Measurements from ENCODE around the gene ITPR3. TPM values are rescaled to one million over a fixed set of nuclear protein-coding genes. Genes with fewer than 3 reads are reported as not detected.
A peak's percentile ranks its signal among the peaks of the same experiment; 100 is the strongest.

ITPR3 gene
- total and polyA plus RNA-seq, 4 donors, result 36.7 to 89.5 (median 44.4) TPM

- WGBS, 2 donors, result 86 to 89% methylated on average over 15 of the region's 15 CpGs
- Histone ChIP-seq H3K36me3 (ENCODE audit: control insufficient read depth in 4 of 4, insufficient read depth in 4 of 4, low read length in 4 of 4) (peaks cover 0 to 22% (median 2%) of the 10 kb centered on the region in 4 donors), H3K4me3 (no peak overlapping the region), H3K27ac (ENCODE audit: low read depth in 1 of 2, low read length in 1 of 2) (no peak overlapping the region), H3K27me3 (ENCODE audit: control insufficient read depth in 3 of 3, insufficient read depth in 3 of 3, low read length in 2 of 3) (no peaks in the 10 kb centered on the region), H3K9ac (ENCODE audit: insufficient read depth in 1 of 2, low read length in 2 of 2) (no peak overlapping the region), H3K4me1 (ENCODE audit: control insufficient read depth in 5 of 5, insufficient read depth in 5 of 5, low read length in 5 of 5) (peaks cover 0 to 7% (median 0%) of the 10 kb centered on the region in 5 donors), H3K9me3 (ENCODE audit: control insufficient read depth in 4 of 4, insufficient read depth in 3 of 4, low read length in 3 of 4) (no peaks in the 10 kb centered on the region)
- ATAC-seq (ENCODE audit: insufficient read depth, low FRiP score) (no peak), DNase-seq (no peak)
- no peak for TF ChIP-seq CTCF (IDR thresholded peaks at IDR 0.05; ENCODE audit: control extremely low read depth, extremely low read depth)
Observed at GRCh38 chr6:33641144-33641543, 20.0 kb downstream of the ITPR3 start.

- Histone ChIP-seq H3K4me3 (no peak overlapping the region), H3K36me3 (ENCODE audit: control insufficient read depth in 4 of 4, insufficient read depth in 4 of 4, low read length in 4 of 4) (peaks cover 0 to 22% (median 2%) of the 10 kb centered on the region in 4 donors), H3K4me1 (ENCODE audit: control insufficient read depth in 5 of 5, insufficient read depth in 5 of 5, low read length in 5 of 5) (peaks cover 0 to 7% (median 0%) of the 10 kb centered on the region in 5 donors), H3K27ac (ENCODE audit: low read depth in 1 of 2, low read length in 1 of 2) (no peak overlapping the region), H3K9ac (ENCODE audit: insufficient read depth in 1 of 2, low read length in 2 of 2) (no peak overlapping the region), H3K9me3 (ENCODE audit: control insufficient read depth in 4 of 4, insufficient read depth in 3 of 4, low read length in 3 of 4) (no peaks in the 10 kb centered on the region), H3K27me3 (ENCODE audit: control insufficient read depth in 3 of 3, insufficient read depth in 3 of 3, low read length in 2 of 3) (no peaks in the 10 kb centered on the region)
- 80 to 83% methylated on average over 7 of the region's 7 CpGs for WGBS, 2 donors
- DNase-seq (no peak), ATAC-seq (ENCODE audit: insufficient read depth, low FRiP score) (no peak)
- no peak for TF ChIP-seq CTCF (IDR thresholded peaks at IDR 0.05; ENCODE audit: control extremely low read depth, extremely low read depth)
Observed at GRCh38 chr6:33641602-33642001, 20.5 kb downstream of the ITPR3 start.

DNA sequence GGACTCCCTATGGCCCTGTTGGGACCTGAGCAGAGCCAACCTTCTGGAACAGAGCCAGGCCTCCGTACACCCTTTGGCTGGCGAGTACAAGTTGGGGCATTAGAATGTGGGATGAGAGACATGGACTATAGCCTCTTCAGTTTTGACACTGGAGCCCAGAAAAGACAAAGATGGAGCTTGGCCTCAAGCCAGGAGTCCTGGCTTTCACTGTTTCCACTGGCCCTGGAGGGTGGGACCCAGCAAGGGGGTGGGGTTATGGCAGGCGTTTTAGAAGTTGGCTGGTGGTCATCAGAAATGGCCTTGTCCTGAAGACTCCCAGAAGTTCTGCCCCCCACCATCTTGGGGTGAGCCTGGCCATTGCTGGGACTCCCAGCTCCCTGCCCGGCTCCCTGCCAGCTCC lies 21.8 kb downstream of the ITPR3 start:
- peaks cover 0 to 23% (median 4%) of the 10 kb centered on the region in 4 donors for H3K36me3 ChIP-seq (ENCODE audit: control insufficient read depth in 4 of 4, insufficient read depth in 4 of 4, low read length in 4 of 4)
- H3K4me3 ChIP-seq, result no peak overlapping the region
- H3K27ac ChIP-seq (ENCODE audit: low read depth in 1 of 2, low read length in 1 of 2), result no peak overlapping the region
- H3K9me3 ChIP-seq (ENCODE audit: control insufficient read depth in 4 of 4, insufficient read depth in 3 of 4, low read length in 3 of 4), result no peaks in the 10 kb centered on the region
- H3K27me3 ChIP-seq (ENCODE audit: control insufficient read depth in 3 of 3, insufficient read depth in 3 of 3, low read length in 2 of 3), result no peaks in the 10 kb centered on the region
- H3K9ac ChIP-seq (ENCODE audit: insufficient read depth in 1 of 2, low read length in 2 of 2), result no peak overlapping the region
- DNase-seq (peak in 1 of 3 donors; percentile 34), ATAC-seq (ENCODE audit: insufficient read depth, low FRiP score) (no peak)
- WGBS, 2 donors, result 78 to 91% methylated on average over 4 of the region's 4 CpGs
- peaks cover 0 to 7% (median 0%) of the 10 kb centered on the region in 5 donors for H3K4me1 ChIP-seq (ENCODE audit: control insufficient read depth in 5 of 5, insufficient read depth in 5 of 5, low read length in 5 of 5)
- TF ChIP-seq CTCF (IDR thresholded peaks at IDR 0.05; ENCODE audit: control extremely low read depth, extremely low read depth), result no peak

- Histone ChIP-seq H3K27me3 (ENCODE audit: control insufficient read depth in 3 of 3, insufficient read depth in 3 of 3, low read length in 2 of 3) (no peaks in the 10 kb centered on the region), H3K27ac (ENCODE audit: low read depth in 1 of 2, low read length in 1 of 2) (no peak overlapping the region), H3K4me3 (no peak overlapping the region), H3K4me1 (ENCODE audit: control insufficient read depth in 5 of 5, insufficient read depth in 5 of 5, low read length in 5 of 5) (peaks cover 0 to 2% (median 0%) of the 10 kb centered on the region in 5 donors), H3K36me3 (ENCODE audit: control insufficient read depth in 4 of 4, insufficient read depth in 4 of 4, low read length in 4 of 4) (peaks cover 0 to 27% (median 3%) of the 10 kb centered on the region in 4 donors), H3K9ac (ENCODE audit: insufficient read depth in 1 of 2, low read length in 2 of 2) (no peak overlapping the region), H3K9me3 (ENCODE audit: control insufficient read depth in 4 of 4, insufficient read depth in 3 of 4, low read length in 3 of 4) (no peaks in the 10 kb centered on the region)
- no peak for ATAC-seq (ENCODE audit: insufficient read depth, low FRiP score)
- TF ChIP-seq CTCF (IDR thresholded peaks at IDR 0.05; ENCODE audit: control extremely low read depth, extremely low read depth), result no peak
- no peak for DNase-seq
- 64 to 67% methylated on average over 4 of the region's 4 CpGs for WGBS, 2 donors
Observed at GRCh38 chr6:33651403-33651802, 30.3 kb downstream of the ITPR3 start.
